GM21381 (cell line): ENCODE measurements around the gene ZDHHC16.
"Not testable (repeated sequence)": the region's sequence is repeated elsewhere in the genome, so short reads cannot be mapped to it uniquely, and the experiment has no call there.

Experiments
- ATAC-seq: cut with Tn5 transposase; IDR thresholded peaks from one replicate; pipeline ENCODE4 v1.9.1; 2021; ENCODE audit warnings: mild to moderate bottlenecking, moderate library complexity; ENCODE audit not compliant: unreplicated experiment

ZDHHC16 gene

GRCh38 chr10:97475936-97476594 lies 30.1 kb downstream of the ZDHHC16 start:
- no peak for ATAC-seq

DNA sequence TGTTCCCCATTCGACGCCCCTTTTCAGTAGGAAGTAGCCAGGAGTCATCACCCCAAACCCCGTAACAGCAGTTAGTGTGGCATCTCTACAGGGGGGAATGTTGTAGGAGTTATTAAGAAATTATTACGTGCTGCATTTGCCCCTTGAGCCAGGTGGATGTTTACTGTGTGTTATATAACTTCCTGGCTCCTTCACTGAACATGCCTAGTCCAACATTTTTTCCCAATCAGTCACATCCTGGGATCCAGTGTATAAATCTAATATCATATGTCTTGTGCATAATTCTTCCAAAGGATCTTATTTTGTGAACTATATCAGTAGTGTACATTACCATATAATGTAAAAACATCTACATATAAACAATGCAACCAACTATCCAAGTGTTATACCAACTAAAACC lies 33.4 kb downstream of the ZDHHC16 start:
- ATAC-seq: not testable (repeated sequence)

GRCh38 chr10:97479939-97480338 lies 34.0 kb downstream of the ZDHHC16 start:
- no peak for ATAC-seq

- ATAC-seq: no peak
Measured at GRCh38 chr10:97481071-97481470, 35.1 kb downstream of the ZDHHC16 start.

DNA sequence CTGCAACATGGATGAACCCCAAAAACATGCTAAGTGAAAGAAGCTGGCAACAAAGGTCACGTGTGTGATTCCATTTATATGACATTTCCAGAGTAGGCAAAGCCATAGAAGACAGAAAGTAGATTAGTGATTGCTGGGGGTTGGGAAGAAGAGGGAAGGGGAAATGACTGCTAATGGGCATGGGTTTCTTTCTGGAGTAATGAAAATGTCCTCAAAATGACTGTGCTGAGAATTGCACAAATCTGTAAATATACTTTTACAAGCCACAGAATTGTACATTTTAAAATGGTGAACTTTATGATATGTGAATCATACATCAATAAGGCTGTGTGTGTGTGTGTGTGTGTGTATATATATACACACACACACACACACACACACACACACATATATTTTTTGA lies 36.4 kb downstream of the ZDHHC16 start:
- no peak for ATAC-seq

- no peak for ATAC-seq
Measured at GRCh38 chr10:97483506-97483905, 37.5 kb downstream of the ZDHHC16 start.

GRCh38 chr10:97483921-97484320 lies 37.9 kb downstream of the ZDHHC16 start:
- ATAC-seq: no peak

DNA sequence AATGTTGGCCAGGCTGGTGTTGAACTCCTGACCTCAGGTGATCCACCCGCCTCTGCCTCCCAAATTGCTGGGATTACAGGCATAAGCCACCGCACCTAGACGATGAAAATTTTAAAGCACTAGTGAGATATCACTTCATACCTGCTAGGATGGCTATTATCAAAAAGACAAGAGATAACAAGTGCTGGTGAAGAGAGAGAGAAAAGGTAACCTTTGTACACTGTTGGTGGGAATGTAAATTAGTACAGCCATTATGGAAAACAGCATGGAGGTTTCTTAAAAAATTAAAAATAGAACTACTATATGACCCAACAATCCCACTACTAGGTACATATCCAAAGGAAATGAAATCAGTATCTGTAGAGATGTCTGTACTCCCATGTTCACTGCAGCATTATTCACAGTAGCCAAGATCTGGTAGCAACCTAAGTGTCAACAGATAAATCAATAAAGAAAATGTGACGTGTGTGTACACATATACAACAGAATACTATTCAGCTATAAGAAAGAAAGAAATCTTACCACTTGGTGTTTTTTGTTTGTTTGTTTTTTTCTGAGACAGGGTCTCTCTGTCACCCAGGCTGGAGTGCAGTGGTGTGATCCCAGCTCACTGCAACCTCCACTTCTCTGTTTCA lies 39.8 kb downstream of the ZDHHC16 start:
- no peak for ATAC-seq

GRCh38 chr10:97490592-97490991 lies 44.6 kb downstream of the ZDHHC16 start:
- ATAC-seq: no peak

DNA sequence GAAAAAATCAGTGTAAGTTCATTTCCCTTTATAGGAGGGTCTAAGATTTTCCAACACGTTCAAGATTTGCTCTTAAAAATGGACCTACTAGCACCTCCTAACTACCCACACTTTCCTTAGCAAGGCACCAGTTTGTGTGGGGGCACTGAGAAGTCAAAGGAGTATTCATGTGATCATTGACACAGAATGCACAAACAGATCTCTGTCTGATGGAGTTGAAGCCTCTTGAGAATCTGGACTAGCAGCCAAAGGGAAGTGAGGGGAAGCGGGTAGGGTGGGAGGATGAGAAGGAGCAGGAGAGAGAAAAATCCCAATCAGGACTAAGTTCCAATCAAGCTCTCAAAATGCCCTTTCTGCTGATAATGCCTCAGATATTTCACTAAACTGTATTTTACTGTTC lies 48.2 kb downstream of the ZDHHC16 start:
- ATAC-seq: no peak

GRCh38 chr10:97494863-97495506 lies 49.0 kb downstream of the ZDHHC16 start:
- no peak for ATAC-seq

DNA sequence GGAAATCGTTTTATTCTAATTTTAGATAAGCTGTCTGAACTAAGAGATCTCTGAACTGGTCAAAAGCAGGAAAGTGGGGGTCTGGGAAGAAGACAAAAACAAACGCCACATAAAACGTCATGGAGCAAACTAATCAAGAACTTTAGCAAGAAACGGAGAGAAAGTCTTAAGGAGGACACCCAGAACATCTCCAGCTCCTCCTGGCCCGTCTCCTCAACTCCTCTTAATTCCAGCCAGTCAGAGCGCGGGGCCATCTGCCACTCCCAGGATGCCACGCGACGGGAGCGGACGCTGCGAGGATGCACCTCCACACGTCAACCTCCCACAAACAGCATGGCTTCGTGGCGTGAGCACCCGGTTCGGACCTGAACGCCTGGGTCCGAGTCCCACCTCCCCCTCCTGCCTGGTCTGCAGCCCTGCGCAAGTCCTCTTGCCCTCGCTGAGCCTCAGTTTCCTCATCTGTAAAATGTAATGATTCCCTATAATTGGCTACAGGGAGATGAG lies 51.6 kb downstream of the ZDHHC16 start:
- peak; percentile 33 for ATAC-seq

- ATAC-seq: peak; percentile 93
Measured at GRCh38 chr10:97498076-97498840, 52.3 kb downstream of the ZDHHC16 start, which contains the start of gene MMS19. MMS19 (minus strand) TSS chr10:97498422; CDS start chr10:97498384, 38 bp downstream.

- no peak for ATAC-seq
Measured at GRCh38 chr10:97498841-97499560, 53.0 kb downstream of the ZDHHC16 start, which contains the start of gene UBTD1. UBTD1 (plus strand) TSS chr10:97498924; CDS start chr10:97499204, 280 bp downstream.

DNA sequence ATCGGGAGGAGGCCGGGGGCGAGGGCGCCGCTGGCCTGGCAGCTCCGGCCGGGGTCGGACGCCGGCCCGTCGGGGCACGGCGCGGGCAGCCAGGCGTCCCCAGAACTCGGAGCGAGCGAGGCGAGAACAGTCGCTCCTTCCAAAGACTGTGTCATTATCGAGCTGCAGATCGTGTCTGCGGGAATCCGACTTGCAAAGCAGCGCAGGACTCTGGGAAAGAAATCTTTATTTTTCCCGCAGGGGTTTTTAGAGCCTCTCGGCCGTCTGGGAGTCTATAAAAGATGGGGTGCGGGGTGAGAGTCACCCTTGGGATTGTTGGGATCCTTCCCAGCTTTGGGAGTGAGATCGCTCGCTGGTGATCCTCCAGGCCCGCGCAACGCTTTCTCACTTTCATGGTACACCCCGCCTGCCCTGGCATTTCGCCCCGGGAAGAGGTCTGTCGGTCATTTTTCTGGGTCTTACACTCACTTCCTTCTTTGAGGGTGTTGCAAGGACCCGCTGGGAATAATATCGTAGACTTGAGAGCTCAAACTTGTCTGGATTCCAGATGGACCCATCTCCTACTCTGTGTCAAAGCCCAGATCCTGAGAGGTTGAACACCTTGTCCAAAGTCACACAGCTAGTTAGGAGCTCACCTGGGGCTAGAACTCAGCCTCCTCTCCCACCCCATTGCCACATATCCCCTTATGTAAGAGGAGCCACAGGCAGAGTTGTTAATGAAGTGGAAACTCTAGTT lies 53.8 kb downstream of the ZDHHC16 start:
- no peak for ATAC-seq

GRCh38 chr10:97500297-97500575 lies 54.3 kb downstream of the ZDHHC16 start:
- no peak for ATAC-seq

DNA sequence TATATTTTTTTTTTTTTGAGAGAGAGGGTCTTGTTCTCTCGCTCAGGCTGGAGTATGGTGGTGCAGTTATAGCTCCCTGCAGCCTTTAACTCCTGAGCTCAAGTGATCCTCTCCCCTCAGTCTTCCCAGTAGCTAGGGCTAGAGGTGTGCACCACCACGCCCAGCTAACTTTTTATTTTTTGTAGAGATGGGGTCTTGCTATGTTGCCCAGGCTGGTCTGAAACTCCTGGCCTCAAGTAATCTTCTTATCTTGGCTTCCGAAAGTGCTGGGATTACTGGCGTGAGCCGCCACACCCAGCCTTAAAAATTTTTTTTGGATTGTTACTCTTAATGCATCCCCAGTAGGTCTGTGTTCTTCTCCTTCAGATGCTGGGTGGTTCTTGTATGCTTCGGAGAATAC lies 56.9 kb downstream of the ZDHHC16 start:
- ATAC-seq: no peak

DNA sequence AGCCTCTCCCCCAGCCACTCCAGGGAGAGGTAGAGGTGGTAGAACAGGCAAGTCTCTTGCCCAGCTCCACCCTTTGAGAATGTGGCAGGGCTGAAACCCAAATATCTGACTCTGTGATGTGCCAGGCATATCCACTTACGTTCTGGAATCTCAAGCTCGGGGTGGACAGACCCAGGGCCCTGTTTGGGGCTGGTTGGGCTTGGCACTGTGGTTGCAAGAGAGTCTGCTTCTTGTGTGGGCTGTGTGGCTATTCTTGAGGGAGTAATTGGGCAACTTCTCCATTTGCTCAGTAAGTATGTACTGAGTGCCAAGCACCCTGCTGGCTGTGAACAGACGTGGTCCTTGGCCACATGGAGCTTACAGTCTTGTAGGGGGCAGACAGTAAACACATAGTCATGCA lies 57.4 kb downstream of the ZDHHC16 start:
- no peak for ATAC-seq

GRCh38 chr10:97505152-97505551 lies 59.2 kb downstream of the ZDHHC16 start:
- ATAC-seq: no peak
